D721Med (cell line): ENCODE results near the gene ZDHHC14.

Experiments
- DNase-seq: peaks from one replicate; pipeline ENCODE4 v3.0.0; 2011; ENCODE audit warnings: low spot score; ENCODE audit not compliant: insufficient read length
- FAIRE-seq: peaks from 2 replicates; lab custom pipeline; 2011; peaks lifted over from hg19 to GRCh38; lab: Jason Lieb, UNC
- TF ChIP-seq, protein P1 (sequence below): IDR thresholded peaks from 2 replicates; pipeline ENCODE4 v1.5.1; 2012; ENCODE audit warnings: mild to moderate bottlenecking, control low read depth; ENCODE audit not compliant: insufficient read depth; ENCODE audit errors: missing control alignments

Gene ZDHHC14

DNA sequence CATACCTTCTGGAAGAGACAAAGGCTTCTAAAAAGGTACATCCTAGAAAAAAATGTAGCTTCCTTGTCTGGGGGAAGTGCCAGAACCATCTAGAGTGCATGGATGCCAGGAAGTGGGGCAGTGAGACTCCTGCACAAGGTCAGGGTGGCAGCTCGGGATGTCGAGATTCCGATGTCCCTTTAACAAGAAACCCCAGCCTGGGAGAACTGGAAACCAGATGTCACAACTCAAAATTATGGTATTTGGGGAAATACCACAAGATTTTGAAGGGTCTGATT, 168.4 kb downstream of the ZDHHC14 start:
- FAIRE-seq = no peak
- DNase-seq = no peak
- TF ChIP-seq, protein P1, sequence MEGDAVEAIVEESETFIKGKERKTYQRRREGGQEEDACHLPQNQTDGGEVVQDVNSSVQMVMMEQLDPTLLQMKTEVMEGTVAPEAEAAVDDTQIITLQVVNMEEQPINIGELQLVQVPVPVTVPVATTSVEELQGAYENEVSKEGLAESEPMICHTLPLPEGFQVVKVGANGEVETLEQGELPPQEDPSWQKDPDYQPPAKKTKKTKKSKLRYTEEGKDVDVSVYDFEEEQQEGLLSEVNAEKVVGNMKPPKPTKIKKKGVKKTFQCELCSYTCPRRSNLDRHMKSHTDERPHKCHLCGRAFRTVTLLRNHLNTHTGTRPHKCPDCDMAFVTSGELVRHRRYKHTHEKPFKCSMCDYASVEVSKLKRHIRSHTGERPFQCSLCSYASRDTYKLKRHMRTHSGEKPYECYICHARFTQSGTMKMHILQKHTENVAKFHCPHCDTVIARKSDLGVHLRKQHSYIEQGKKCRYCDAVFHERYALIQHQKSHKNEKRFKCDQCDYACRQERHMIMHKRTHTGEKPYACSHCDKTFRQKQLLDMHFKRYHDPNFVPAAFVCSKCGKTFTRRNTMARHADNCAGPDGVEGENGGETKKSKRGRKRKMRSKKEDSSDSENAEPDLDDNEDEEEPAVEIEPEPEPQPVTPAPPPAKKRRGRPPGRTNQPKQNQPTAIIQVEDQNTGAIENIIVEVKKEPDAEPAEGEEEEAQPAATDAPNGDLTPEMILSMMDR = no peak

GRCh38 chr6:157550114-157550989, 169.4 kb downstream of the ZDHHC14 start:
- no peak for FAIRE-seq

GRCh38 chr6:157551041-157551832, 170.2 kb downstream of the ZDHHC14 start:
- TF ChIP-seq, protein P1 = no peak
- FAIRE-seq = no peak
- no peak for DNase-seq

More at GRCh38 chr6:157550114-157550989, 169.4 kb downstream of the ZDHHC14 start:
- no peak for DNase-seq
- TF ChIP-seq, protein P1 = no peak

- TF ChIP-seq, protein P1 = no peak
- FAIRE-seq (no peak), DNase-seq (no peak)
Measured at GRCh38 chr6:157552081-157552747, 171.2 kb downstream of the ZDHHC14 start.

GRCh38 chr6:157552820-157553485, 172.0 kb downstream of the ZDHHC14 start:
- TF ChIP-seq, protein P1 = no peak
- no peak for DNase-seq
- no peak for FAIRE-seq

- no peak for DNase-seq
- FAIRE-seq = no peak
- TF ChIP-seq, protein P1 = no peak
Measured at GRCh38 chr6:157554747-157555146, 173.8 kb downstream of the ZDHHC14 start.
